B cell (primary cell): ENCODE results near the gene MBD6.

Experiments used
- CTCF ChIP-seq: fragments of 200-600 bp; IDR thresholded peaks from one replicate; pipeline ENCODE4 v1.8.0; 2022; ENCODE audit warnings: antibody characterized with exemption, mild to moderate bottlenecking
- EZH2 ChIP-seq: IDR thresholded peaks from 2 replicates; pipeline ENCODE4 v1.6.1; 2012; ENCODE audit warnings: borderline replicate concordance, low read depth, mild to moderate bottlenecking, moderate library complexity, low read length; ENCODE audit not compliant: insufficient read depth, poor library complexity, severe bottlenecking

- TF ChIP-seq CTCF (no peak), EZH2 (no peak)
These were observed 47.1 kb upstream of the MBD6 start for GRCh38 chr12:57475271-57476161.
